Muscle of leg (tissue), 11 donors: ENCODE measurements around the gene GFPT1. TPM values are rescaled to one million over a fixed set of nuclear protein-coding genes. Genes with fewer than 3 reads are reported as not detected.

Experiments used
- DNase-seq: peaks from one replicate; pipeline ENCODE4 v3.0.0; 2013
- H3K27ac ChIP-seq: one replicate; pipeline ENCODE4 v1.5.1; 2013; ENCODE audit warnings: mild to moderate bottlenecking, low read length, control low read depth
- H3K27me3 ChIP-seq: one replicate; pipeline ENCODE4 v1.6.1; 2013; ENCODE audit warnings: low read length; ENCODE audit not compliant: control insufficient read depth, insufficient read depth
- H3K36me3 ChIP-seq: one replicate; pipeline ENCODE4 v1.6.1; 2013; ENCODE audit warnings: low read length; ENCODE audit not compliant: control insufficient read depth, insufficient read depth
- H3K4me1 ChIP-seq: one replicate; pipeline ENCODE4 v1.6.1; 2013; ENCODE audit warnings: low read length; ENCODE audit not compliant: control insufficient read depth, insufficient read depth
- H3K4me3 ChIP-seq: one replicate; pipeline ENCODE4 v1.5.1; 2013; ENCODE audit warnings: low read length, control low read depth
- H3K9me3 ChIP-seq: replicated peaks from 2 replicates; pipeline ENCODE4 v1.6.1; 2013; ENCODE audit warnings: low read depth, low read length; ENCODE audit not compliant: control insufficient read depth
- WGBS: methylation state at CpG from one replicate; pipeline ENCODE4 v1.1.5; 2013; ENCODE audit warnings: missing lambda C conversion rate; ENCODE audit not compliant: insufficient coverage; 5-methylcytosine and 5-hydroxymethylcytosine counted together
- polyA plus RNA-seq, 8 donors: library from polyadenylated mRNA; unstranded; fragments of 120-200 nt; gene quantifications; one replicate each; pipeline versions ENCODE4 v1.2.1 to v1.2.3, GENCODE V29; 2013; ENCODE audit warnings: inconsistent platforms in 1 of 8, low replicate concordance in 1 of 8; ENCODE audit not compliant: insufficient read length in 8 of 8, insufficient read depth in 1 of 8
- total RNA-seq: library from RNA; stranded (reverse); fragments of 120-200 nt; gene quantifications from one replicate; pipeline ENCODE4 v1.2.4, GENCODE V29; 2013

Gene GFPT1
- total and polyA plus RNA-seq, 9 donors: 20.0 to 39.2 (median 29.0) TPM

DNA sequence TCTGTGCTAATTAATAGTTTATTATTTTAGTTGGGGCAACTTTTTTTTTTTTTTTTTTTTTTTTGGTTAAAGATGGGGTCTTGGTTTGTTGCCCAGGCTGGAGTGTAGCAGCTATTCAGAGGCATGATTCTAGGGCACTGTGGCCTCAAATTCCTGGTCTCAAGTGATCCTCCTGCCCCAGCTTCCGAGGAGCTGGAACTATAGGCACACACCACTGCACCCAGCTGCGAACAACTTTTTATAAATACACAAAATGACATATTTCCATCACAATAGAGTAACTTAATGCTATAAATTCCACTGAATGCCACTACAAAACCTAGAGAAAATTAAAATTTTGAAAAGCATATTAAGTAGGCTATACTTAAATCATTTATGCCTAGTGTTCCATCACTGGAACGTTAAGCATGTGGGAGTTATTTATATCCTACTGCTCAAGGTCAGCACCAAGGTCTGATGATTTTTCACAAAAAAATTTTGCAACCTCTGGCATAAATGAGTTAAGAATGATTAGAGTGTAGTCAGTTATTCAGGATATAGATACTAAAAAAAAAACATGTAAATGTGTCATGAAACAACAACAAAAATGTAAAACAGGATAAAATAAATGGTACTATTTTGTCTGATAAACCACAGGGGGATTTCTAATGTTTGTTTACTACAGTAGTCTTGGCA, 46.8 kb downstream of the GFPT1 start:
- no peak overlapping the region for H3K4me3 ChIP-seq
- no peak overlapping the region for H3K27ac ChIP-seq
- DNase-seq: no peak
- no peaks in the 10 kb centered on the region for H3K27me3 ChIP-seq
- WGBS: no CpG with 5 or more reads among the region's 3 CpGs
- no peaks in the 10 kb centered on the region for H3K9me3 ChIP-seq
- H3K4me1 ChIP-seq: no peaks in the 10 kb centered on the region
- peaks cover 37% of the 10 kb centered on the region for H3K36me3 ChIP-seq

DNA sequence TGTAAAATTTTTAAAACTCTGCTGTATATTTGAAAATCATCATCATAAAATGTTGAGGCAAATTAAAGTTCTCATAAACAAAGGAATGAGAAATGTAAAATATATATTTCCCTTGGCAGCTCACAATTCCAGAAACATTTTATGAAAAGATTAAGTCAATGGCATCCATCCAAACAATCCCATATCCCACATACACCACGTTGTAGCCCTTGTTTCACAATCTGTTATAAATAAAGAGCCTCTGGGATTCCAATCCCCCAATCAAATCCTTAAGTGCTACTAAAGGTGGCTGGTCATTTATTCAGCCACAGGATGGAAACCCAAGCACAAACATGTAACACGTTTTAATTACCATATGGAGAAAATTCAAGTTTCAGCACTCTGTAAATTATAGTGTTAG, 51.7 kb downstream of the GFPT1 start:
- H3K27ac ChIP-seq: no peak overlapping the region
- no peak overlapping the region for H3K4me3 ChIP-seq
- no peaks in the 10 kb centered on the region for H3K9me3 ChIP-seq
- no peaks in the 10 kb centered on the region for H3K27me3 ChIP-seq
- no peaks in the 10 kb centered on the region for H3K4me1 ChIP-seq
- H3K36me3 ChIP-seq: peaks cover 16% of the 10 kb centered on the region
- peak; percentile 83 for DNase-seq
- WGBS: 20% methylated on average over 1 of the region's 2 CpGs

DNA sequence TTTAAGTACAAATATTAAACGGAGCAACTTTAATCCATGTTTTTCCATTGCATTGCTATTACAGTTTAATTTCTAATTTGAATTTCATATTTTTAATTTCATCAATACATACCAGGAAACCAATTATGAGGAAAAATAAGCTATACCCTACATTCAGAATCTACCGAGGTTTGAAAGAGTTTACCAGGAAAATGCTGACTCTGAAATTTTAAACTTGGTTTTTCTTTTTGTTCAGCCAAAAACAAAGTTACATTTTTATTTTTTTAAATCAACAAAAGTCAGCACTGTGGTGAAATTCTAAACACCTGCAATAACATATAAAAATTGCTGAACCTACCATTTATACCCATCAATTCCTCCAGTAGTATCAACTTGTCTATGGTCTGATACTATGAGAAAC, 53.7 kb downstream of the GFPT1 start:
- no CpG with 5 or more reads among the region's 2 CpGs for WGBS
- no peak for DNase-seq
- no peaks in the 10 kb centered on the region for H3K27me3 ChIP-seq
- H3K36me3 ChIP-seq: peaks cover 22% of the 10 kb centered on the region
- H3K9me3 ChIP-seq: no peaks in the 10 kb centered on the region
- no peak overlapping the region for H3K4me3 ChIP-seq
- no peak overlapping the region for H3K27ac ChIP-seq
- H3K4me1 ChIP-seq: no peaks in the 10 kb centered on the region

DNA sequence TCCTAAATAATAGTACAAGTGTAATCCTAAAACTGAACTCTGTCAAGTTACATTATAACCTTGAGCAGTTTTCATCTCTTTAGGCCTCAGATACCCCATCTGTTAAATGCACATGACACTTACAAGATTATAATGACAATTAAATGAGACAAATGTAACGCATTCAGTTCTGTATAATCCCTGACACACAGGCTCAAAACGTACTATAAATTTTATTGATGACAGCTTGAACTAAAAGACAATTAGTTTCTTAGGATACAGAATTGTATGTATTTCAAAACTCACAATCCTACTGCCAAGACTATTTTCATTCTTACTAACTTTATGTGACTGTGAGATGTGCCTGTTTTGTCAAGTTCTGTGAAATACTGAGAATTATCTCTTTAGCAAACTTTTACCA, 56.2 kb downstream of the GFPT1 start:
- Histone ChIP-seq H3K27me3 (no peaks in the 10 kb centered on the region), H3K36me3 (peaks cover 36% of the 10 kb centered on the region)

DNA sequence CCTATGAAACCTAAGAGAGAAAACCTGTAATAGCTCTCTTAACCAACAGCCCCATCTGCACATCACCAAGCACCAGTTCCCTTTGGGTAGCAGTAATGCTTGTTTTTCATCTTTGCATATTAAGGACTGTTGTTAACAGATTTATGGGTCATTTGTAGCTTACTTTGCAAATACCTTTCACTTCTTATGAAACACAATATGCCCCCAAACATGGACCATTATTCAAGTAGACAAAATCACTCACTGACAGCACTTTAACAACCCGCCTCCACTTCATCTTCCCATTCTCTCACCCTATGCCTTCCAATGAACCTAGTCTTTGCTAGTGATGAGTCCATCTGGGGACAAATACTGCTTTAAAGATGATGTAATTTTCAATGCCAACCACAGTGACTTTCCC, 64.4 kb downstream of the GFPT1 start:
- no peaks in the 10 kb centered on the region for H3K4me1 ChIP-seq
- H3K27ac ChIP-seq: no peak overlapping the region
- no CpG with 5 or more reads among the region's 1 CpG for WGBS
- peaks cover 17% of the 10 kb centered on the region for H3K36me3 ChIP-seq
- DNase-seq: no peak
- H3K27me3 ChIP-seq: no peaks in the 10 kb centered on the region
- H3K4me3 ChIP-seq: no peak overlapping the region
- H3K9me3 ChIP-seq: no peaks in the 10 kb centered on the region

More for the DNA sequence above, 56.2 kb downstream of the GFPT1 start:
- WGBS: no CpG with 5 or more reads among the region's 2 CpGs
- H3K27ac ChIP-seq: no peak overlapping the region
- DNase-seq: no peak
- H3K4me3 ChIP-seq: no peak overlapping the region
- H3K9me3 ChIP-seq: no peaks in the 10 kb centered on the region
- no peaks in the 10 kb centered on the region for H3K4me1 ChIP-seq

DNA sequence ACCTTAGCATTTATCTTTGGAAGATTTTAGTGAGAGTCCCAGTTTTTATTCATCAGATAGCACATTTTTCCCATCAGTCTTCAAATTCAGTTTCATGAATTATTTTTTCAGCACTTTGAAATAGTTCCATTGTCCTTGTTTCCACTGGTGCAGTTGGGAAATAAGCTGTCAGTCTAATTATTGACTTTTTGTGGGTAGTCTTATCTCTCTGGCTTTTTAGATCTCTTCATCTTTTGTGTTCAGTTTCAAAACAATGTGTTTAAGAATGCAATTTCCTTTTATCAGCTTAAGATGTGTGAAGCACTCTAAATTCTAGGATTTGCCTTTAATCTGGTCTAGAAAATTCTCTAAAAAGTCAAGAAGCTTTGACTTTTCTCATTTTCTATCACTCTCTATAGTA, 70.5 kb downstream of the GFPT1 start:
- Histone ChIP-seq H3K36me3 (no peaks in the 10 kb centered on the region), H3K27me3 (no peaks in the 10 kb centered on the region), H3K9me3 (peaks cover 14% of the 10 kb centered on the region), H3K4me1 (no peaks in the 10 kb centered on the region), H3K27ac (no peak overlapping the region), H3K4me3 (no peak overlapping the region)
- DNase-seq: no peak

DNA sequence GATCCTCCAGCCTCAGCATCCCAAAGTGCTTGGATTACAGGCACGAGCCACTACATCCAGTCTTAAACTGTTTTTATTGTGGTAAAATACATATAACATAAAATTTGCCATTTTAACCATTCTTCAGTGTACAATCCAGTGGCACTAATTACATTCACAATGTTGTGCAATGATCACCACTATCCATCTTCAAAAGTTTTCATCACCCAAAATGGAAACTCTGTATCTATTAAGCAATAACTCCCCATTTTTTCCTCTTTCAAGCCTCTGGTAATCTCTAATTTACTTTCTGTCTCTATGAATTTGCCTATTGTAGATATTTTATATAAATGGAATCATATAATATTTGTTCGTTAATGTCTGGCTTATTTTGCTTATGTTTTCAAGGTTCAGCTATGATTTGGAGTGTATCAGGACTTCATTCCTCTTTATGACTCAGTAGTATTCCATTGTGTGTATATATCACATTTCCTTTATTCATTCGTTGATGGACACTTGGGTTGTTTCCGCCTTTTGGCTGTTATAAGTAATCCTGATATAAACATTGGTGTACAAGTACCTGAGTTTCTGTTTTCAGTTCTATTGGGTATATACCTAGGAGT, 71.8 kb downstream of the GFPT1 start:
- Histone ChIP-seq H3K4me3 (no peak overlapping the region), H3K27ac (no peak overlapping the region), H3K27me3 (no peaks in the 10 kb centered on the region), H3K4me1 (peaks cover 5% of the 10 kb centered on the region), H3K9me3 (peaks cover 14% of the 10 kb centered on the region), H3K36me3 (no peaks in the 10 kb centered on the region)
- no CpG with 5 or more reads among the region's 4 CpGs for WGBS
- DNase-seq: no peak

DNA sequence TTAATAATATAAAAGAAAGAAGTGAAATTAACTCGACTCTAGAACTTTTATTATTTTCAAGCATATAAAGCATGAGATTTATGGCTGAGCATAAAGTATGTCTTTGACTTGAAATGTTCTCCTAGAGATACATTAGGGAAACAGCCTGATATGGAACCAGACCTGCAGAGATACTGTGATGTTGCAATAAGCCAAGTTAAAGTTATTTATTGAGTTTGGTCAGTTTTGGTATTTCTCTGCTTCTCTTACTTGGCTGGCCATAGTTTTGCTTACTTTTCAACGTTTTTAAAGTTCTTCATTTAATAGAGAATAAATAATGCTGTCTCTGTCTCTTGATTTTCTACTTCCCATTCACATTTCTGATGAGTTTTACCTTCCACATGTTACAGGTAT, 76.0 kb downstream of the GFPT1 start:
- Histone ChIP-seq H3K27ac (peak overlapping the region; percentile 97), H3K27me3 (no peaks in the 10 kb centered on the region), H3K9me3 (peaks cover 8% of the 10 kb centered on the region), H3K36me3 (no peaks in the 10 kb centered on the region), H3K4me3 (no peak overlapping the region), H3K4me1 (peaks cover 44% of the 10 kb centered on the region)
- DNase-seq: no peak
- no CpG with 5 or more reads among the region's 2 CpGs for WGBS

DNA sequence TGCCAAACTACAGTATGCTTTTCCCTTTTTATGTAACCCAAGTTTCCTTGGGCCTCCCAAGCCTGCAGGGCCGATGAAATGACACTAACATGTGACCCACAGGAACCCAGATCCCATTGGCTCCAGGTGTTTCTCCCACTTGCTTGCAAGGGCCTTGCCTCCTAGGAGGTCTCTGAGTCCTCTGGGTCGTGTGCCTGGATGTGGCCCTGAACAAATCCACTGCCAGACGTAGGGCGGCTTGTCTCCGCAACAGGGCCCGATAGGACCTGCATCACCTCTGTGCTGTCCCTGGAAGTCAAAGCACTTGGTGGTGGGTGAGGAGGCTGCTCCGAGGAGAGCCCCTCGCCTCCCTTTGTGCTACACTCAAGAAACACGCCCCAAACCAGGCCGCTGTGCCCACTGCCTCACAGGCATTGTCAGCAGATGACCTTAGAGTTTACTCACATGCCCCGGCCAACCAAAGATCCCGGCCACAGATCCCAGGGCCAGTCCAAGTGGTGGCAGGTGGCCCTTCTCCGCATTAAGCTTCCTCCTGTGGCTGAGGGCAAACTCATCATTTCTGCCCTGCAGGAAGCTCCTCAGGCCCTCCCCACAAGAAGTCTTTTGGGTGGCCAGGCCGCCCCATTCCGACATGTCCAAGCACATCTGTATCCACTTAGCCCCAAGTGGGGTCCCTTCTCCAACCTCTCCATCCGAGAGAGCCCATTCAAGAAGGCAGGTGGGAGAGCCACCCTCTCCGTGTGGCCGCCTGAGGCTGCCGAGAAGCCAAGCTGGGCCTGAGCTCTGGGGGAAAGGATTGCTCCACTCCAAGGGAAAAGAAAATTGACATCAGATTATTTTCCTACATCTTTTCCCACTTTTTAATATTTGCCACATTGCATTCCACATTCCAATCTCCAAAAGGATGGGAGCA, 76.7 kb downstream of the GFPT1 start:
- no peaks in the 10 kb centered on the region for H3K36me3 ChIP-seq
- peaks cover 51% of the 10 kb centered on the region for H3K4me1 ChIP-seq
- 42% methylated on average over 14 of the region's 19 CpGs for WGBS
- H3K27ac ChIP-seq: peak overlapping the region; percentile 97
- H3K4me3 ChIP-seq: no peak overlapping the region
- DNase-seq: peak; percentile 61
- peaks cover 8% of the 10 kb centered on the region for H3K9me3 ChIP-seq
- no peaks in the 10 kb centered on the region for H3K27me3 ChIP-seq

DNA sequence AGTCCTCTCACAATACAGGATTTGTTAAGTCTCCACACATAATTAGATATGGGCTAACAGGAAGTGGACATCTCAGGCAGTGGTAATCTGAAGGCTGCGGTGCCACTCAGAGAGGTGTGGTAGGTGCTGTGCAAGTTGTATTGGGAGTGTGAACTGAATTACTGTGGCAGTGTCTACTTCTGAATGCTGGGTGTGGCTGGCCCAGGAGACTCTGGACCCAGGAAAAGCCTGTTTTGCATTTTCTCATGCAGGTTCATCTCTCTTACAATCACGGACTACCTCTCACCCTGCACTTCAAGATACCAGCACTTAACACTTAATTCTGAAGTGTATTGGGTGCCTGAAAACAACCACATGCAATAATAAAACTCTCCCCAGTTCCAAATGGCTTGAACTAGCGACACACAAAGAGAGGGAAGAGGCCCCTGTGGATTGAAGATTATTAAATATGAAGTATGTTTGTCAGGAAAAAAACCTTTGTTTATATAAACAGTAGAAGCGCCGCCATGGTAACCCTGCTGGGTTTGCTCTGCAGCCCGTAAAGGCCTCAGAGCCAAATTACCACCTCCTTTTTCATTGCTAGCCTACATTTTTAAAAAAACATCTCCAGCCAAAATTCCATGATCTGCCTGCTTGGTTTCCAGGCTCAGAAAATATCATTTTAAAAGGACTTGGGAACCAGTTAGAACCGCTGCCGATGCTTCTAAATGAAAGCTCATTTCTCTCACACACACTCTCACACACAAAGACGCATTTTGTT, 77.5 kb downstream of the GFPT1 start:
- H3K4me1 ChIP-seq: peaks cover 57% of the 10 kb centered on the region
- no peak overlapping the region for H3K4me3 ChIP-seq
- H3K36me3 ChIP-seq: no peaks in the 10 kb centered on the region
- peak; percentile 98 for DNase-seq
- 20% methylated on average over 7 of the region's 9 CpGs for WGBS
- peaks cover 8% of the 10 kb centered on the region for H3K9me3 ChIP-seq
- H3K27ac ChIP-seq: peak overlapping the region; percentile 97
- no peaks in the 10 kb centered on the region for H3K27me3 ChIP-seq
